ENCODE measurements around the gene PTCD1.

PTCD1 gene

DNA sequence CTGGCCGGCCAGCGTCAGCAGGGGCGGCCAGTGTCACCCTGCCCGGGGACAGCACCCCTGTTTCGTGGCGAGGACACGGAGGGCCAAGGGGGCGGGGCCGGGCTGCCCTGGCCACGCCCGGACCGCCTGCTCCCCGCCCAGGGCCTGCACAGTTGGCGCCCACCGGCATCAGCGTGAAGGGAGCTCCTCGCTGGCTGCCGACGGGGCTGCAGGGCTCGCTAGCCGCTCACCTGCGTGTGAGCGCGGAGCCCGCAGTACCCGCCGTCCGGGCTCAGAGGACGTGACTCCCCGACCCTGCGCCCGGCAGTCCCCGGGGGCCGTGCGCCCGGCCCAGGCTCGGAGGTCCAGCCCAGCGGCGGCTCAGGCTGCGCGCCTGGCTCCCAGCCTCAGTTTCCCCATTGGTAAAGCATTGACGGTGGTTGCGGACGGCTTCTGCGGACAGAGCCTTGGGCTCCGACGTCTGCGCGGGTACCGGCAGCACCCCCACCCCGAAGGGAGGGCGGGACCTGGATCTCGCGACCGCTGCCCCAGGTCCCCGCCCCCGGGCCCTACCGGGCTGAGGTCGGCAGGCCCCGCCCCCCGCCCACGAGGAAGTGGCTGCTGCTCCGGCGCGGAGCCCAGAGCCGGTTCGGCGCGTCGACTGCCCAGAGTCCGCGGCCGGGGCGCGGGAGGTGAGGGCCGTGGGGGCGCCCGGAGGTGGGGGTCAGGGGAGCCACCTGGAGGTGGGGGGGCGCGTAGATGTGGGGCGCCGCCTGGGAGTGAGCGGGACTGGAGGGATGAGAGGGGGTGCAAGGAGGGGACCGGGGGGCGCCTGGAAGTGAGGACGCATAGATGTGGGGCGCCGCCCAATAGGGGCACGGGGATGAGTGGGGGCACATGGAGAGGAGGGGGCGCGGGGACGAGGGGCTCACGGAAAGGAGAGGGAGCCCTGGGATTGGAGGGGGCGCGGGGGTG, 64.2 kb downstream of the PTCD1 start, which contains the start of gene ARPC1B:
Gene ARPC1B (plus strand): TSS at position 620 of the 954 bp plus-strand sequence. CDS start 10,985 bp downstream, outside the sequence.
- DNase-seq (ENCODE audit: low read depth), result no peak
- peak within 1 kb of the TSS; percentile 62 for H3K4me3 ChIP-seq (ENCODE audit: low read length)
- TF ChIP-seq, protein P1, sequence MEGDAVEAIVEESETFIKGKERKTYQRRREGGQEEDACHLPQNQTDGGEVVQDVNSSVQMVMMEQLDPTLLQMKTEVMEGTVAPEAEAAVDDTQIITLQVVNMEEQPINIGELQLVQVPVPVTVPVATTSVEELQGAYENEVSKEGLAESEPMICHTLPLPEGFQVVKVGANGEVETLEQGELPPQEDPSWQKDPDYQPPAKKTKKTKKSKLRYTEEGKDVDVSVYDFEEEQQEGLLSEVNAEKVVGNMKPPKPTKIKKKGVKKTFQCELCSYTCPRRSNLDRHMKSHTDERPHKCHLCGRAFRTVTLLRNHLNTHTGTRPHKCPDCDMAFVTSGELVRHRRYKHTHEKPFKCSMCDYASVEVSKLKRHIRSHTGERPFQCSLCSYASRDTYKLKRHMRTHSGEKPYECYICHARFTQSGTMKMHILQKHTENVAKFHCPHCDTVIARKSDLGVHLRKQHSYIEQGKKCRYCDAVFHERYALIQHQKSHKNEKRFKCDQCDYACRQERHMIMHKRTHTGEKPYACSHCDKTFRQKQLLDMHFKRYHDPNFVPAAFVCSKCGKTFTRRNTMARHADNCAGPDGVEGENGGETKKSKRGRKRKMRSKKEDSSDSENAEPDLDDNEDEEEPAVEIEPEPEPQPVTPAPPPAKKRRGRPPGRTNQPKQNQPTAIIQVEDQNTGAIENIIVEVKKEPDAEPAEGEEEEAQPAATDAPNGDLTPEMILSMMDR (conservative IDR thresholded peaks at IDR 0.05; ENCODE audit: low read depth, low read length), result no peak

DNA sequence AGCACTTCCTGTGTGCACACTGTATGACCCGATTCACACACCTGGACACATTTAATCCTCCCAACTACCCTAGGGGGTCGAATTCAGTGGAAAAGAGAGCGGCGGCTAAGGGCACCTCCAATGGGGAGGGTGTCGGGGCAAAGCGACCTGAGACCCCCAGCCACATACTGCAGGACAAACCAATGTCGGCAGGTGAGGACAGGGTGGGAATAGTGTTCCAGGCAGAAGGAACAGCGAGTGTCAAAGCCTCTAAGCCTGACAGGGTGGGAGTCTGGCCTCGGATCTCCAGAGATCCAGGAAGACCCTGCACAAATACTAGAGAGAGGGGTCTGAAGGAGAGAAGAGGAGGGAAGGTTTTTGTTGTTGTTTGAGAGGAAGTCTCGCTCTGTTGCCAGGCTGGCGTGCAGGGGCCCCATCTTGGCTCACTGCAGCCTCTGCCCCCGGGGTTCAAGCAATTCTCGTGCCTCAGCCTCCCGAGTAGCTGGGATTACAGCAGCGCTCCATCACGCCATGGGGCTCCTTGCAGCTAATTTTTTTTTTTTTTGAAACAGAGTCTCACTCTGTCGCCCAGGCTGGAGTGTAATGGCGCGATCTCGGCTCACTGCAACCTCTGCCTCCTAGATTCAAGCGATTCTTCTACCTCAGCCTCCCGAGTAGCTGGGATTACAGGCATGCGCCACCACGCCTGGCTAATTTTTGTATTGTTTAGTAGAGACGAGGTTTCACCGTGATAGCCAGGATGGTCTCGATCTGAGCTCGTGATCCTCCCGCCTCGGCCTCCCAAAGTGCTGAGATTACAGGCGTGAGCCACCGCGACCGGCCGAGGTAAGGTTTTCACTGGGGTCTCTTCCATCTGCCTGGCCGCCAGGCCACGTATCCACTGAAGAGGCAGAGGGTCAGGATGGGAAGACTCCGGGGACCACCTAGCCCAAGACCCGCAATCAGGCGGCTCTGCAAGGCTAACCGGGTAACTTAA, 65.2 kb downstream of the PTCD1 start:
- TF ChIP-seq, protein P1 (conservative IDR thresholded peaks at IDR 0.05; ENCODE audit: low read depth, low read length), result no peak
- peak overlapping the region; percentile 62 for H3K4me3 ChIP-seq (ENCODE audit: low read length)
- DNase-seq (ENCODE audit: low read depth), result no peak

DNA sequence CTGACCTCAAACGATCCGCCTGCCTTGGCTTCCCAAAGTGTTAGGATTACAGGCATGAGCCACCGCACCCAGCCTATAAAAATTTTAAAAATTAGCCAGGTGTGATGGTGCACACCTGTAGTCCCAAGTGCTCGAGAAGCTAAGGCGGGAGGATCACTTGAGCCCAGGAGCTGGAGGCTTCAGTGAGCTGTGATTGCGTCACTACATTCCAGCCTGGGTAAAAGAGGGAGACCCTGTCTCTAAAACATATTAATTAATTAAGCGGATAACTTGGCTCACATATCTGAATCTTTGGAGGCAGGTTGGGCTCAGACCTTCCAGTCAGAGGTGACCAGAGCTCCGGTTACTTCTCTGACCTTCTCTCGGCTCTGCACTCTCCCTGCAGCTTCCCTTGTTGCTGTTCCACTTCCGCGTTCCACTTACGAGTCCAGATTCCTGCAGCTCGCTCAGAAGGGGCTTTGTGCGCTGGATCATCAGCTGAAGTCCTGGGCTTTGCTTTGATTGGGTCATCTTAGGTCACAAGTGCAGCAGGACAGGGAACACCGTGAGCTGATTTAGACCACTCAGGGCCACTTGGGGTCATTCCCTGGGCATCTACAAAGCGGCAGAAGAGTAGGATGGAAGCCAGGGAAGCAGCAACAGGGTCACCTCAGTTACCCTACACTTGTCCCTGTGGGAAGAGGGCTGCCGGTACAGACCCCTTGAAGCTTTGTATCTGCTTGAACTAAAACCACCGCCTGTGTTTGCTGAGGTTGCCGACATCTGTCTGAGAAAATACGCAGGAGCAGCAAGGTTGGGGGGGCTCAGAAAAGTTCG, 66.1 kb downstream of the PTCD1 start:
- peak; percentile 76 for DNase-seq (ENCODE audit: low read depth)
- TF ChIP-seq, protein P1 (conservative IDR thresholded peaks at IDR 0.05; ENCODE audit: low read depth, low read length), result no peak
- peak overlapping the region; percentile 32 for H3K4me3 ChIP-seq (ENCODE audit: low read length)

DNA sequence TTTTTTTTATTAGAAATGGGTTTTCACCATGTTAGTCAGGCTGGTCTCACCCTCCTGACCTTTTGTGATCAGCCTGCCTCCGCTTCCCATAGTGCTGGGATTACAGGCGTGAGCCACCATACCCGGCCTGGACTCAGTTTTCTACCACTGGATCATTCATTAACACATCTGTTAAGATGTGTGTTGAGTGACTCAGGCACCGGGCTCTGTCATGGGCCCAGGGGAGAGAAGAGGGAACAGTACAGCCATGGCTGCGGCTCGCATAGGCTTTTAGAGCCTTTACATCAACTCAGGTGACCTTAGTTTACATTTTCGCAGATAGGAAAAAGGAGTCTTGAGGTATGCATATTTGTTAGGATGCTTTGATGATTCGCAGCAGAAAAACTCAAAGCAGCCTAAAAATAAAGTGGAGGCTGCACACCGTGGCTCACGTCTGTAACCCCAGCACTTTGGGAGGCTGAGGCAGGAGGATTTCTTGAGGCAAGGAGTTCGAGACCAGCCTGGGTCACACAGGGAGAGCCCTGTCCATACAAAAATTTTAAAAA, 67.2 kb downstream of the PTCD1 start:
- TF ChIP-seq, protein P1 (conservative IDR thresholded peaks at IDR 0.05; ENCODE audit: low read depth, low read length), result no peak
- no peak overlapping the region for H3K4me3 ChIP-seq (ENCODE audit: low read length)
- no peak for DNase-seq (ENCODE audit: low read depth)

DNA sequence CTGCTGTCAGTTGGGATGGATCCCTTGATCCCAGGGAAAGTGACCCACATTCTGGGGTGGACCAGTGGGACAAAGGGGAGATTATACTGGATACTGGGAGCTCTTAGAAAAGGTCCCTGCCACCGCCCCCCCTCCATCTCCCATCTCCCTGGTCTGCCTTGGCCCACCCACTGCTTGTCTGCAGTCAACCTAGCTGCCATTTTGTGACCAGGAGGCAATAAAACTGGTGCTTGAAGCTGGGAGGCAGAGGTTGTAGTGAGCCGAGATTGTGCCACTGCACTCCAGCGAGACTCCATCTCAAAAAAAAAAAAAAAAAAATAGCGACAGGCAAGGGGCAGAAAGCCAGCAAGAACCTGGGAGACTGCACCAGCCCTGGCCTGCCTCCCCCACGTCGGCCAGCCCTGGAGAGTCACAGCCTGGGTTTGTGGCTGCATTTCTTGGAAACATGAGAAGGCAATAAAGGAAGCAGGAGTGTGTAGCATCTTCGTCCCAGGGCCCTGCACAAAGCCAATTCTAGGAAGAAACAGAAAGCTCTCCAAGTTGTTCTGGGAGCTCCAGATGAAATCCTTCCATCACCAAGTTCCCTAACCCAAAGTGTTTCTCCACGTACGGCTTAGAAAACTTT, 68.7 kb downstream of the PTCD1 start:
- TF ChIP-seq, protein P1 (conservative IDR thresholded peaks at IDR 0.05; ENCODE audit: low read depth, low read length), result no peak
- no peak for DNase-seq (ENCODE audit: low read depth)
- H3K4me3 ChIP-seq (ENCODE audit: low read length), result no peak overlapping the region
